Bronchial epithelial cell (primary cell): Measurements from ENCODE around the gene ZNF329. TPM values are rescaled to one million over a fixed set of nuclear protein-coding genes. Genes with fewer than 3 reads are reported as not detected.
A peak's percentile ranks its signal among the peaks of the same experiment; 100 is the strongest.

Source experiments
- DNase-seq: peaks from one replicate; pipeline ENCODE4 v3.0.0-alpha.2; 2010; ENCODE audit warnings: low read depth
- FAIRE-seq: peaks from 2 replicates; lab custom pipeline; 2011; peaks lifted over from hg19 to GRCh38; lab: Jason Lieb, UNC
- H3K27me3 ChIP-seq: 2 replicates; pipeline ENCODE4 v1.5.1; 2011; ENCODE audit warnings: low read length; ENCODE audit not compliant: control insufficient read depth, insufficient read depth
- H3K36me3 ChIP-seq: 2 replicates; pipeline ENCODE4 v1.5.1; 2011; ENCODE audit warnings: low read length; ENCODE audit not compliant: control insufficient read depth, insufficient read depth
- H3K4me3 ChIP-seq: 2 replicates; pipeline ENCODE4 v1.5.1; 2011; ENCODE audit warnings: mild to moderate bottlenecking, low read depth, low read length, control low read depth
- CTCF ChIP-seq: IDR thresholded peaks from 2 replicates; pipeline ENCODE4 v1.5.1; 2011; ENCODE audit warnings: mild to moderate bottlenecking, moderate library complexity, low read length, control low read depth, inconsistent platforms; ENCODE audit not compliant: insufficient read depth, severe bottlenecking
- total RNA-seq: library from RNA; depleted of rRNA; stranded (reverse); fragments of >200 nt; gene quantifications from 2 replicates; pipeline ENCODE4 v1.2.1, GENCODE V29; 2014

The ZNF329 gene
- total RNA-seq: 14.1 and 14.5 TPM in 2 replicates

DNA sequence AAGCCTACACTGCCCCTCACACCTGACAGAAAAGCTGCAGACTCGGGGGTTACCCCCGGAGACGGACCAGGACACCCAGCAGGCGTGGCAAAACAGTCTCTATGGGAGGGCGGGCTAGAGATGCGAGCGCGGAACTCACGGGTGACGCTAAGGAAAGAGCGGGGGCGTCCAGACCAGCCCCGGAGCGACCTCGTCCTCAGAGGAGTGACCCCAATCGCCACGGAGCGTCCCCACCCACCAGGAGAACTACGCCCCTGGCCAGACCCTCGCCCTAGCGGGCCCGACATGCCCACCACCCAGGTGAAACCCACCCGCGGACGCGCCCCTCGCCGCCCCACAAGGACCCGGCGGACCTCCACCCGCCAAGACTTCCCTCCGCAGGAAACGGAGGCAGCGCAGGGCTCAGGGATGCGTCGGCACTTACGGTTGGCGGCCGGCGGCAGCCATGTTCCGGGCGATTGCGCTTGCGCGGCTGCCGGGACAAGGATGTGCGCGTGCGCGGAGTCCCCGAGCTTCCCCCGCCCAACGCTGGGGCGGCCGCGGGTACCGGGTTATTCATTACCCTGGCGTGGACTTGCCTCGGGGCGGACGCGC, at the start of gene ZNF329:
Gene ZNF329 (minus strand): TSS at position 462 of the 594 bp plus-strand sequence. CDS start 21,286 bp downstream, outside the sequence.
- Histone ChIP-seq H3K36me3 (no peaks in the 10 kb centered on the region), H3K27me3 (no peaks in the 10 kb centered on the region), H3K4me3 (peak within 1 kb of the TSS; percentile 81)
- FAIRE-seq: no peak
- peak; percentile 67 for DNase-seq
- no peak for TF ChIP-seq CTCF

DNA sequence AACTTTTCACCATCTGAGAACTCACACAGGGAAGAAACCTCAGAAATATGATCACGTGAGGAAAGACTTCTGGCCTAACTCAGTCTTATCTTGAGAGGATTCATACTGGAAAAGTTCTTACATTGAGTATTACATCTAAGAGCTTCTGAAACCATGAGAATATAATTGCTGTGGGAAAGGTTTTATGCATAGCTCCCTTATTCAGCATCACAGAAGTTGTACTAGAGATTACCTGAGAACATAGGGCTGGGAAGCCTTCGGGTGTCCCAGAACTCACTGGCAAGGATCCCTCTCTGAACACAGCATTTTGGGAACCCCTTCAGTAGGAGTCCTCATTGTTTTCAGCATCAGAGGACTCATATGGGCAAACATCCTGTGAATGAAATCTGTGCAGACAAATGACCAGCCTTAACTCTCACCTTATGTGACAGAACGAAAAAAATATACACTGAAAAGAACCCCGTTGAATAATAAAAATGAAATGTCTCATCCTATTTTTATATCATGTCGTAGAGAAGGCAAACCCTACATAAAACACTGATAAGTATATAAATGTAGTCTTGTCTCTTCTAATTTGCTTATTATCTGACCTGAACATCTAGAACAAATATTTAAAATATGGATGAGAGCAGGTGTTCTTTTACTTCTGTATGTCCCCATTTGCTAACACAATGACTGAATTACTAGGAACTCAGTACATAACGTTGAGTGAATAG, 46.5 kb upstream of the ZNF329 start:
- Histone ChIP-seq H3K27me3 (no peaks in the 10 kb centered on the region), H3K4me3 (no peak overlapping the region), H3K36me3 (peaks cover 28% of the 10 kb centered on the region)
- FAIRE-seq: no peak
- peak; percentile 26 for DNase-seq
- TF ChIP-seq CTCF: no peak

DNA sequence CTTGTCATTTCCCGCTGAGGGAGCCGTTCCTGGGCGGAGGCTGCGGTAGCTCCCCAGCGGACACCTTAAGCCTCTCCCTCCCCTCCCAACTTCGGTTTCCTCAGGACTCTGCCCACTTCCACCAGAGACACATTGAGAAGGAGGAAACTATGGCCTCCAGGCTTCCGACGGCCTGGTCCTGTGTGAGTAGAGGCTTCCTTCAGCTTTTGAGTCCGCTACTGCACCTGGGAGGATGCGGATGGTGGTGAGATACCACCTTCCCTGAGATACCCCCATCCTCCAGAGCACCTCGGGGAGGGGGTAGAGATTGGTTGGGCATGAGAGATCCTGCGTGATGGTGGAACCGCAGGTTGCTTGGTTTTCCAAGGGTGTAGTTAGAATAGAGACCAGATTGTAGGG, 33.2 kb upstream of the ZNF329 start:
- DNase-seq (no peak), FAIRE-seq (no peak)
- peaks cover 20% of the 10 kb centered on the region for H3K36me3 ChIP-seq
- no peaks in the 10 kb centered on the region for H3K27me3 ChIP-seq
- no peak for TF ChIP-seq CTCF
- H3K4me3 ChIP-seq: peak overlapping the region; percentile 95

- Histone ChIP-seq H3K36me3 (peaks cover 20% of the 10 kb centered on the region), H3K27me3 (no peaks in the 10 kb centered on the region), H3K4me3 (peak within 1 kb of the TSS; percentile 95)
- no peak for TF ChIP-seq CTCF
- FAIRE-seq (no peak), DNase-seq (peak; percentile 89)
These were observed 32.6 kb upstream of the ZNF329 start, which contains the start of gene ZNF274 for GRCh38 chr19:58182989-58183816. Gene ZNF274 (plus strand): TSS chr19:58183061. CDS start chr19:58183966, 905 bp downstream.

- no peaks in the 10 kb centered on the region for H3K27me3 ChIP-seq
- peaks cover 20% of the 10 kb centered on the region for H3K36me3 ChIP-seq
- DNase-seq (no peak), FAIRE-seq (no peak)
- TF ChIP-seq CTCF: no peak
- peak overlapping the region; percentile 95 for H3K4me3 ChIP-seq
These were observed 32.0 kb upstream of the ZNF329 start for GRCh38 chr19:58182577-58182988.
